A172 (cell line): Measurements from ENCODE around the gene IDH2. TPM values are rescaled to one million over a fixed set of nuclear protein-coding genes. Genes with fewer than 3 reads are reported as not detected.

Experiments used
- DNase-seq: peaks from one replicate; pipeline ENCODE4 v3.0.0-alpha.2; 2015; ENCODE audit warnings: low spot score
- total RNA-seq: library from RNA; depleted of rRNA; stranded (reverse); fragments of >200 nt; shearing (Covaris generic); gene quantifications from 2 replicates; pipeline ENCODE4 v1.2.3, GENCODE V29; 2014

The IDH2 gene
- total RNA-seq, 1 experiment from 2014 or later = 43.7 TPM

GRCh38 chr15:90064911-90065681 lies 37.2 kb downstream of the IDH2 start:
- DNase-seq = no peak

GRCh38 chr15:90063770-90064247 lies 38.5 kb downstream of the IDH2 start:
- no peak for DNase-seq

GRCh38 chr15:90062973-90063769 lies 39.1 kb downstream of the IDH2 start:
- DNase-seq = no peak

GRCh38 chr15:90062462-90062932 lies 39.8 kb downstream of the IDH2 start:
- DNase-seq = no peak

GRCh38 chr15:90062023-90062442 lies 40.2 kb downstream of the IDH2 start:
- no peak for DNase-seq

- DNase-seq = no peak
These were observed 41.5 kb downstream of the IDH2 start for GRCh38 chr15:90060797-90061196.

- no peak for DNase-seq
These were observed 42.9 kb downstream of the IDH2 start for GRCh38 chr15:90059208-90059985.

- DNase-seq = no peak
These were observed 43.5 kb downstream of the IDH2 start for GRCh38 chr15:90058775-90059174.

- no peak for DNase-seq
These were observed 44.0 kb downstream of the IDH2 start for GRCh38 chr15:90058308-90058707.

GRCh38 chr15:90056529-90056928 lies 45.7 kb downstream of the IDH2 start:
- DNase-seq = no peak

- no peak for DNase-seq
These were observed 47.1 kb downstream of the IDH2 start for GRCh38 chr15:90055182-90055581.

- no peak for DNase-seq
These were observed 47.6 kb downstream of the IDH2 start for GRCh38 chr15:90054618-90055097.

GRCh38 chr15:90053685-90054466 lies 48.4 kb downstream of the IDH2 start:
- no peak for DNase-seq

- DNase-seq = no peak
These were observed 50.4 kb downstream of the IDH2 start for GRCh38 chr15:90051874-90052273.

- no peak for DNase-seq
These were observed 52.3 kb downstream of the IDH2 start for GRCh38 chr15:90049666-90050604.

- DNase-seq = no peak
These were observed 53.2 kb downstream of the IDH2 start for GRCh38 chr15:90049030-90049429.

GRCh38 chr15:90047956-90048575 lies 54.2 kb downstream of the IDH2 start:
- no peak for DNase-seq

- no peak for DNase-seq
These were observed 55.3 kb downstream of the IDH2 start for GRCh38 chr15:90046911-90047392.

GRCh38 chr15:90046289-90046688 lies 56.0 kb downstream of the IDH2 start:
- DNase-seq = no peak
